ENCODE data around the gene VPS35L. TPM values are rescaled to one million over a fixed set of nuclear protein-coding genes. Genes with fewer than 3 reads are reported as not detected.

Gene VPS35L
- total RNA-seq, 6 experiments from 2014 or later: 65.6 to 81.9 (median 76.8) TPM

DNA sequence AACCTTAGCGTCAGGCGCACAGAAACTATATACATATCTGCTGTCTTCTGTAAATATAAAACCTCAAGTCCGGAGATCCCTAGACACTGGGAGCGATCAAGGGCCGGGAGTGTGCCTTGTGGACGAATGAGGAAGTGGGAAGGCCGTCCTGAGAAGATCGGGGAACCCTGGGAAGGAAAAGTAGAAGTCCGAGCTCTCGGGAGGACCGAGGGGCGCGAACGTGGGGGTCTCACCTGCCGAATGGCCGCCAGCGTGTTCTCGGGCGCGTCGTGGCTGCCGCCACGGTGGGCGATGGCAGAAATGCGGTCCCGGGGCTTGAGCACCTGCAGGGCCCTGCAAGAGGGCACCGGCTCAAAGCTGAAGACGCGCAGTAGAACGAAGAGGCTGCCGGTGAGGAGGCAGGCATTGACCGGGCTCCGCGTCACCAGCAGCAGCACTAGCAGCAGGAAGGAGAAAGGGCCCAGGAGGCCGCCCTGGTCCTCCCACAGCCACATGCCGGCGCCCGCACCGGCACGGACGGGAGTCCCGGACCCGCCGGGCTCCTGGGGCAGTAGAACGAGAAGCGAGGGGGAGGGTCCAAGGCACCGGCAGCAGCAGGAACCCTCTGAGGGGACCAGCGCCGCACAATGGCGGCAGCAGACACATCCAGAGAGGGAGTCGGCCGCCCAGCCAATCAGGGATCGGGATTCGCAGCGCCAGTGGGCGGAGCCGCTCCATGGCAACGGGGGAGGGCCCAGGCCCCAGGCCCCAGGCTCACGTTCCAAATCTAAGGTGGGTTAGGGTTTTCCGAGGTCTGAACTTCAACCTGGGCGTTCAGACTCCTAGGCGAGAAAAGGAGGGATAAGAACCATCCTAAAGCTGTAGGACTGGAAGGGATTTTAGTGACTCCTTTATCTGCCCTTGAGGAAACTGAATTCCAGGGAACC, 33.8 kb upstream of the VPS35L start, which contains the start of gene GDE1:
TSS of gene GDE1 (minus strand) at position 628 of the 926 bp plus-strand sequence. CDS start at position 494, 134 bp downstream.
- Mint-ChIP-seq H3K27me3 (ENCODE audit: insufficient read depth) (no peaks in the 10 kb centered on the region), H3K27ac (peak within 1 kb of the TSS; percentile 83), H3K36me3 (ENCODE audit: low read depth) (peaks cover 12% of the 10 kb centered on the region), H3K9me3 (no peaks in the 10 kb centered on the region), H3K4me3 (peak within 1 kb of the TSS; percentile 93), H3K4me1 (ENCODE audit: low read depth) (peaks cover 62% of the 10 kb centered on the region)
- DNase-seq: peak; percentile 86
- TF ChIP-seq, protein P1, sequence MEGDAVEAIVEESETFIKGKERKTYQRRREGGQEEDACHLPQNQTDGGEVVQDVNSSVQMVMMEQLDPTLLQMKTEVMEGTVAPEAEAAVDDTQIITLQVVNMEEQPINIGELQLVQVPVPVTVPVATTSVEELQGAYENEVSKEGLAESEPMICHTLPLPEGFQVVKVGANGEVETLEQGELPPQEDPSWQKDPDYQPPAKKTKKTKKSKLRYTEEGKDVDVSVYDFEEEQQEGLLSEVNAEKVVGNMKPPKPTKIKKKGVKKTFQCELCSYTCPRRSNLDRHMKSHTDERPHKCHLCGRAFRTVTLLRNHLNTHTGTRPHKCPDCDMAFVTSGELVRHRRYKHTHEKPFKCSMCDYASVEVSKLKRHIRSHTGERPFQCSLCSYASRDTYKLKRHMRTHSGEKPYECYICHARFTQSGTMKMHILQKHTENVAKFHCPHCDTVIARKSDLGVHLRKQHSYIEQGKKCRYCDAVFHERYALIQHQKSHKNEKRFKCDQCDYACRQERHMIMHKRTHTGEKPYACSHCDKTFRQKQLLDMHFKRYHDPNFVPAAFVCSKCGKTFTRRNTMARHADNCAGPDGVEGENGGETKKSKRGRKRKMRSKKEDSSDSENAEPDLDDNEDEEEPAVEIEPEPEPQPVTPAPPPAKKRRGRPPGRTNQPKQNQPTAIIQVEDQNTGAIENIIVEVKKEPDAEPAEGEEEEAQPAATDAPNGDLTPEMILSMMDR (IDR thresholded peaks at IDR 0.05): peak; percentile 64

DNA sequence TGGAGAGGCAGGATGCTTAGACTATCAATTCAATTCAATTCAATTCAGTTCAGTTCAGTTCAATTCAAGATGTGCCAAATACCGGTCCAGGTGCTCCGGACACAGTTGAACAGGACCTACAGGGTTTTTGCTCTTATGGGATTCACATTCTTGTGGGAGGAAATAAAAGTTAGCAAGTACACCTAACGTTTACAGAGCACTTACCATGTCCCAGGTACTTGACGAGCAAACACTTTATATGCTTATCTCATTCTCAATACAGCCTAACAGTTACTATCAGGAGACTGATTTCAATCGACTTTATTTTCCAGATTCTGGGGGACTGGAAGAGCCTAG, 33.1 kb upstream of the VPS35L start:
- no peak for DNase-seq
- peaks cover 6% of the 10 kb centered on the region for H3K36me3 Mint-ChIP-seq (ENCODE audit: low read depth)
- H3K27me3 Mint-ChIP-seq (ENCODE audit: insufficient read depth): no peaks in the 10 kb centered on the region
- peak overlapping the region; percentile 93; the same call in 1 of the 2 replicates for H3K4me3 Mint-ChIP-seq
- H3K4me1 Mint-ChIP-seq (ENCODE audit: low read depth): peaks cover 59% of the 10 kb centered on the region
- H3K27ac Mint-ChIP-seq: peak overlapping the region; percentile 83
- TF ChIP-seq, protein P1 (IDR thresholded peaks at IDR 0.05): no peak
- no peaks in the 10 kb centered on the region for H3K9me3 Mint-ChIP-seq

DNA sequence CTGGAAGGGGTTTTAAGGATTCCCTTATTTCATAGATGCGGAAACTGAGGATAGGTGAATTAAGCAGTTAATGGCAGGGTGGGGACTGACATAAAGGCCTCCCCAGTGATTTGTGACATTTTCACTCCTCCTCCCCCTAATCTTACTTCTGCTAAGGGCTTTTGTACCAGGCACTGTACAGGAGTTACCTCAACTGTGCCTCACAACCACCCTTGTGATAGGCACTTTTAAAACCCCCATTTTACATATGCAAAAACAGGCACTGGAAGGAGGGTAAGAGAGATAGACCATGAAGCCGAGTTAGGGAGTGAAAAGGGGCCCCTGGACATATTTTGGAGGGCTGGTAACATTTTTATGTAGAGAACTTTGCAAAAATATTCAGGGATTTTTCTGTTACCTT, 32.7 kb upstream of the VPS35L start:
- H3K4me1 Mint-ChIP-seq (ENCODE audit: low read depth): peaks cover 55% of the 10 kb centered on the region
- no peaks in the 10 kb centered on the region for H3K9me3 Mint-ChIP-seq
- TF ChIP-seq, protein P1 (IDR thresholded peaks at IDR 0.05): no peak
- H3K4me3 Mint-ChIP-seq: no peak overlapping the region
- H3K36me3 Mint-ChIP-seq (ENCODE audit: low read depth): peaks cover 5% of the 10 kb centered on the region; the same call in 1 of the 2 replicates
- H3K27me3 Mint-ChIP-seq (ENCODE audit: insufficient read depth): no peaks in the 10 kb centered on the region
- DNase-seq: no peak
- peak overlapping the region; percentile 83; the same call in 1 of the 2 replicates for H3K27ac Mint-ChIP-seq

DNA sequence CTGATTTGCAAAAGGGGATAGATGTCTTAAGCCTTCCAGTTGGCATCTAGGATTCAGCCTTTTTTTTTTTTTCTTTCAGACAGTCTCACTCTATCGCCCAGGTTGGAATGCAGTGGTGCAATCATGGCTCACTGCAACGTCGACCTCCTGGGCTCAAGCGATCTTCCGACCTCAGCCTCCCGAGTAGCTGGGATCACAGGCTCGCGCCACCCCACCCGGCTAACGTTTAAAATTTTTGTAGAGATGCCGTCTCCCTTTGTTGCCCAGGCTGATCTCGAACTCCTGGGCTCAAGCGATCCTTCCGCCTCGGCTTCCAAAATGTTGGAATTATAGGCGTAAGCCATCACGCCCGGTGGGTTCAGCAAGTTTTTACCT, 32.3 kb upstream of the VPS35L start:
- Mint-ChIP-seq H3K9me3 (no peaks in the 10 kb centered on the region), H3K36me3 (ENCODE audit: low read depth) (peaks cover 5% of the 10 kb centered on the region; the same call in 1 of the 2 replicates), H3K4me1 (ENCODE audit: low read depth) (peaks cover 54% of the 10 kb centered on the region), H3K4me3 (no peak overlapping the region), H3K27ac (no peak overlapping the region), H3K27me3 (ENCODE audit: insufficient read depth) (no peaks in the 10 kb centered on the region)
- no peak for DNase-seq
- TF ChIP-seq, protein P1 (IDR thresholded peaks at IDR 0.05): no peak

DNA sequence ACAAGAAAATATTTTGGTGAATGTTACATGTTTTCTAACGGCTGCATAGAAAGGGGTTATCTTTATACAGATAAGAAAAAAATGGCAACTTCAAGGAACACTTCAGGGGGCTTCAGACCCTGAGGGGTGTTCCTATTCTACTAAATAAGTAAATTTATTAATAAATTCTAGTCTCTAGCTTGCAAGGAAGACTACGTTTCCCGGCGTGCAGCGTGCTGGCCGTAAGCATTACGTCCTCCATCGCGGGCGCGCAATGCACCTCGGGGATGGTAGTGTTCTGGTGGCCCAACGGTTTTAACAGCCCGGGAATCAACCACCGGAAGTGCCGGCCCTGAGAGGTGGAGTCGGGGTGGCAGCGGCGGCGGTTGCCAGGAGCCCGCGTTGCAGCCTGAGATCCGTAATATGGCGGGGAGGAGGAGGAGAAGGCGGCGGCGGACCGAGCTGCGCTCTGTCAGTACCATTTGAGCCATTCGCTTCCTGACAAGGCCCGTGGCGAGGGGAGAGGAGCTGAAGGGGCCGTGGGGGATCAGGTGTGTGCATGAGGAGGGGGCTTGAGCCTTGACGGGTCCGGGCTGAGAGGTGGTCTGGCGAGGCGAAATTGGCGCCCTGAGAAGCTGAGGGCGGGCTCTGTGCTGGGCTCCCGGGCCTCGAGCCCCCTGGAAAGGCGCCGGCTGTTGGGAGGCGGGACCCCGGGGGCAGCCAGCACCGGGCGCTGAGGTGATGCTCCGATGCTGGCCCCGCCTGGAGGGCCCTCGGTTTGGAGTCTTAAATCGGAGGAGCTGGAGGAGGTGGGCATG, 31.7 kb upstream of the VPS35L start, which contains the start of gene CCP110:
TSS of gene CCP110 (plus strand) at position 384 of the 797 bp plus-strand sequence. CDS start 3,940 bp downstream, outside the sequence.
- Mint-ChIP-seq H3K4me1 (ENCODE audit: low read depth) (peaks cover 49% of the 10 kb centered on the region), H3K36me3 (ENCODE audit: low read depth) (peaks cover 11% of the 10 kb centered on the region; the same call in 1 of the 2 replicates), H3K4me3 (peak within 1 kb of the TSS; percentile 96), H3K27me3 (ENCODE audit: insufficient read depth) (no peaks in the 10 kb centered on the region), H3K27ac (peak within 1 kb of the TSS; percentile 93), H3K9me3 (no peaks in the 10 kb centered on the region)
- DNase-seq: peak; percentile 97
- TF ChIP-seq, protein P1 (IDR thresholded peaks at IDR 0.05): no peak

All from HFFc6 (cell line).